ENCODE measurements around the gene CSNK1A1L.

DNA sequence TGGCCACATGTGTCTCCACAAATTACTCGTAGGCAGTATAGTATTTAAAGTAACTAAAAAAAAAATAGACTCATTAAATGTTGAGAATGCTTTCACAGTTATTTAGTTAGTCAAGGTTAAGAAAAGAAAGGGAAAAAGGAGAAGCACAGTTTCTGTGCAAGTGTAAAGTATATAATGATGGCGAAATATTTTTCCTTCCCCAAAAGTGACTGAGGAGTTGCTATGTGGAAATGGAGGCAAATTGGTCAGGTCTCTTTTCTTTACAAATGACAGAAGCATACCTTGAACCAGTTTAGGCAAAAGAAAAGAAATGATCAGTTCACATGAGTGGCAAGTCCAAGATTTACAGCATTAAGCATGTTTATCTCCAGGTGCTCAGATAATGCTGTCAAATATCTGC lies 18.0 kb downstream of the CSNK1A1L start:
- TF ChIP-seq, protein P1, sequence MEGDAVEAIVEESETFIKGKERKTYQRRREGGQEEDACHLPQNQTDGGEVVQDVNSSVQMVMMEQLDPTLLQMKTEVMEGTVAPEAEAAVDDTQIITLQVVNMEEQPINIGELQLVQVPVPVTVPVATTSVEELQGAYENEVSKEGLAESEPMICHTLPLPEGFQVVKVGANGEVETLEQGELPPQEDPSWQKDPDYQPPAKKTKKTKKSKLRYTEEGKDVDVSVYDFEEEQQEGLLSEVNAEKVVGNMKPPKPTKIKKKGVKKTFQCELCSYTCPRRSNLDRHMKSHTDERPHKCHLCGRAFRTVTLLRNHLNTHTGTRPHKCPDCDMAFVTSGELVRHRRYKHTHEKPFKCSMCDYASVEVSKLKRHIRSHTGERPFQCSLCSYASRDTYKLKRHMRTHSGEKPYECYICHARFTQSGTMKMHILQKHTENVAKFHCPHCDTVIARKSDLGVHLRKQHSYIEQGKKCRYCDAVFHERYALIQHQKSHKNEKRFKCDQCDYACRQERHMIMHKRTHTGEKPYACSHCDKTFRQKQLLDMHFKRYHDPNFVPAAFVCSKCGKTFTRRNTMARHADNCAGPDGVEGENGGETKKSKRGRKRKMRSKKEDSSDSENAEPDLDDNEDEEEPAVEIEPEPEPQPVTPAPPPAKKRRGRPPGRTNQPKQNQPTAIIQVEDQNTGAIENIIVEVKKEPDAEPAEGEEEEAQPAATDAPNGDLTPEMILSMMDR (IDR thresholded peaks at IDR 0.05): no peak
- no peak for TF ChIP-seq EZH2 (IDR thresholded peaks at IDR 0.05)
- TF ChIP-seq EZH2phosphoT487 (IDR thresholded peaks at IDR 0.05): no peak

All from neural progenitor cell (in vitro differentiated cells).